Measurements from ENCODE around the gene VKORC1. TPM values are rescaled to one million over a fixed set of nuclear protein-coding genes. Genes with fewer than 3 reads are reported as not detected.

The VKORC1 gene
- total RNA-seq, 1 experiment from 2014 or later, result 83.8 TPM

GRCh38 chr16:31128711-31129567, 34.3 kb upstream of the VKORC1 start:
- H3K9me3 ChIP-seq (ENCODE audit: control insufficient read depth in 1 of 2, insufficient read depth in 1 of 2, low read depth in 1 of 2, low read length in 2 of 2), result no peaks in the 10 kb centered on the region
- peaks cover 16 to 20% of the 10 kb centered on the region in 2 experiments for H3K4me1 ChIP-seq (ENCODE audit: control insufficient read depth in 1 of 2, insufficient read depth in 2 of 2, low read length in 2 of 2)
- no peaks in the 10 kb centered on the region for H3K27me3 ChIP-seq (ENCODE audit: insufficient read depth, low read length)
- ATAC-seq, result no peak
- H3K9ac ChIP-seq (ENCODE audit: low read length), result no peak overlapping the region
- no peaks in the 10 kb centered on the region for H3K79me2 ChIP-seq (ENCODE audit: insufficient read depth, low read length)
- no TSS peak for BruUV-seq (replicated peaks)
- no peak for DNase-seq (ENCODE audit: low read depth, low spot score)
- POLR2A ChIA-PET, result interaction anchor here (1.1 to 1.3 kb wide), 2 partner anchors 11 to 13 kb away, joined by 4 to 5 read pairs; partner anchors contain the start of gene KAT8
- no peak for TF ChIP-seq EZH2phosphoT487 (IDR thresholded peaks at IDR 0.05; ENCODE audit: borderline replicate concordance)
- TF ChIP-seq, protein P1, sequence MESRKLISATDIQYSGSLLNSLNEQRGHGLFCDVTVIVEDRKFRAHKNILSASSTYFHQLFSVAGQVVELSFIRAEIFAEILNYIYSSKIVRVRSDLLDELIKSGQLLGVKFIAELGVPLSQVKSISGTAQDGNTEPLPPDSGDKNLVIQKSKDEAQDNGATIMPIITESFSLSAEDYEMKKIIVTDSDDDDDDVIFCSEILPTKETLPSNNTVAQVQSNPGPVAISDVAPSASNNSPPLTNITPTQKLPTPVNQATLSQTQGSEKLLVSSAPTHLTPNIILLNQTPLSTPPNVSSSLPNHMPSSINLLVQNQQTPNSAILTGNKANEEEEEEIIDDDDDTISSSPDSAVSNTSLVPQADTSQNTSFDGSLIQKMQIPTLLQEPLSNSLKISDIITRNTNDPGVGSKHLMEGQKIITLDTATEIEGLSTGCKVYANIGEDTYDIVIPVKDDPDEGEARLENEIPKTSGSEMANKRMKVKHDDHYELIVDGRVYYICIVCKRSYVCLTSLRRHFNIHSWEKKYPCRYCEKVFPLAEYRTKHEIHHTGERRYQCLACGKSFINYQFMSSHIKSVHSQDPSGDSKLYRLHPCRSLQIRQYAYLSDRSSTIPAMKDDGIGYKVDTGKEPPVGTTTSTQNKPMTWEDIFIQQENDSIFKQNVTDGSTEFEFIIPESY (IDR thresholded peaks at IDR 0.05; ENCODE audit: extremely low read depth, insufficient replicate concordance, low read length), result no peak
- no peaks in the 10 kb centered on the region for H4K20me1 ChIP-seq (ENCODE audit: insufficient read depth)
- peaks cover 8 to 14% of the 10 kb centered on the region in 2 experiments; a peak in 3 of 4 replicates for H3K36me3 ChIP-seq (ENCODE audit: control insufficient read depth in 1 of 2, insufficient read depth in 2 of 2, low read length in 2 of 2)
- H3K4me3 ChIP-seq (replicated peaks in 1 of 2; ENCODE audit: low read depth in 1 of 2, low read length in 2 of 2), result no peak overlapping the region
- RAD21 ChIA-PET (ENCODE audit: low non-redundant PET in 1 of 2, low total read pairs in 2 of 2, uncharacterized antibody in 2 of 2, unreplicated experiment in 2 of 2), result no interaction called here
- H3K4me2 ChIP-seq (ENCODE audit: low read length), result no peak overlapping the region
- H3K27ac ChIP-seq (ENCODE audit: low read depth, low read length), result no peak overlapping the region
- H3K9me2 ChIP-seq (ENCODE audit: insufficient read depth), result no peaks in the 10 kb centered on the region
- CTCF ChIA-PET, result interaction anchor here (1.0 kb wide), 1 partner anchor 13 kb away, joined by 5 read pairs; no protein-coding TSS in a partner anchor
- H2AFZ ChIP-seq (ENCODE audit: low read depth, low read length, poor library complexity, severe bottlenecking), result no peak overlapping the region
- intact Hi-C loops (cut with micrococcal nuclease), result no loop called here

GRCh38 chr16:31127182-31127581, 32.6 kb upstream of the VKORC1 start:
- H4K20me1 ChIP-seq (ENCODE audit: insufficient read depth), result no peaks in the 10 kb centered on the region
- RAD21 ChIA-PET (ENCODE audit: low non-redundant PET in 1 of 2, low total read pairs in 2 of 2, uncharacterized antibody in 2 of 2, unreplicated experiment in 2 of 2), result no interaction called here
- H3K27me3 ChIP-seq (ENCODE audit: insufficient read depth, low read length), result no peaks in the 10 kb centered on the region
- H2AFZ ChIP-seq (ENCODE audit: low read depth, low read length, poor library complexity, severe bottlenecking), result no peak overlapping the region
- intact Hi-C loops (cut with micrococcal nuclease), result no loop called here
- no peak for ATAC-seq
- H3K36me3 ChIP-seq (ENCODE audit: control insufficient read depth in 1 of 2, insufficient read depth in 2 of 2, low read length in 2 of 2), result peaks cover 5 to 8% of the 10 kb centered on the region in 2 experiments; a peak in 3 of 4 replicates
- H3K9me2 ChIP-seq (ENCODE audit: insufficient read depth), result no peaks in the 10 kb centered on the region
- H3K9me3 ChIP-seq (ENCODE audit: control insufficient read depth in 1 of 2, insufficient read depth in 1 of 2, low read depth in 1 of 2, low read length in 2 of 2), result no peaks in the 10 kb centered on the region
- peaks cover 16 to 17% of the 10 kb centered on the region in 2 experiments for H3K4me1 ChIP-seq (ENCODE audit: control insufficient read depth in 1 of 2, insufficient read depth in 2 of 2, low read length in 2 of 2)
- CTCF ChIA-PET, result interaction anchor here (1.1 kb wide), 1 partner anchor 15 kb away, joined by 3 read pairs; no protein-coding TSS in a partner anchor
- no peak overlapping the region for H3K4me3 ChIP-seq (replicated peaks in 1 of 2; ENCODE audit: low read depth in 1 of 2, low read length in 2 of 2)
- H3K9ac ChIP-seq (ENCODE audit: low read length), result no peak overlapping the region
- no TSS peak for BruUV-seq (replicated peaks)
- POLR2A ChIA-PET, result interaction anchor here (1.7 kb wide), 1 partner anchor 10 kb away, joined by 7 read pairs; the partner anchor contains the start of gene KAT8
- no peak for DNase-seq (ENCODE audit: low read depth, low spot score)
- no peak overlapping the region for H3K27ac ChIP-seq (ENCODE audit: low read depth, low read length)
- H3K79me2 ChIP-seq (ENCODE audit: insufficient read depth, low read length), result no peaks in the 10 kb centered on the region
- no peak overlapping the region for H3K4me2 ChIP-seq (ENCODE audit: low read length)
- TF ChIP-seq EGR1 (IDR thresholded peaks at IDR 0.05; ENCODE audit: low read depth) (no peak), YY1 (IDR thresholded peaks at IDR 0.05; ENCODE audit: extremely low read depth, insufficient replicate concordance, low read depth, low read length) (no peak), EZH2phosphoT487 (IDR thresholded peaks at IDR 0.05; ENCODE audit: borderline replicate concordance) (no peak), SP1 (IDR thresholded peaks at IDR 0.05; ENCODE audit: low read depth) (no peak), POLR2A (IDR thresholded peaks at IDR 0.05; ENCODE audit: borderline replicate concordance, extremely low read depth, insufficient read depth, insufficient read length) (no peak), RAD21 (IDR thresholded peaks at IDR 0.05; ENCODE audit: low read depth) (no peak), ZFX (IDR thresholded peaks at IDR 0.05) (no peak), TCF7L2 (IDR thresholded peaks at IDR 0.05; ENCODE audit: borderline replicate concordance, extremely low read depth, insufficient read depth, insufficient read length) (no peak), POLR2AphosphoS5 (IDR thresholded peaks at IDR 0.05; ENCODE audit: low read depth, low read length) (no peak), CEBPB (IDR thresholded peaks at IDR 0.05; ENCODE audit: low read depth) (no peak), FOSL1 (IDR thresholded peaks at IDR 0.05; ENCODE audit: low read depth) (no peak)
- TF ChIP-seq, protein P2, sequence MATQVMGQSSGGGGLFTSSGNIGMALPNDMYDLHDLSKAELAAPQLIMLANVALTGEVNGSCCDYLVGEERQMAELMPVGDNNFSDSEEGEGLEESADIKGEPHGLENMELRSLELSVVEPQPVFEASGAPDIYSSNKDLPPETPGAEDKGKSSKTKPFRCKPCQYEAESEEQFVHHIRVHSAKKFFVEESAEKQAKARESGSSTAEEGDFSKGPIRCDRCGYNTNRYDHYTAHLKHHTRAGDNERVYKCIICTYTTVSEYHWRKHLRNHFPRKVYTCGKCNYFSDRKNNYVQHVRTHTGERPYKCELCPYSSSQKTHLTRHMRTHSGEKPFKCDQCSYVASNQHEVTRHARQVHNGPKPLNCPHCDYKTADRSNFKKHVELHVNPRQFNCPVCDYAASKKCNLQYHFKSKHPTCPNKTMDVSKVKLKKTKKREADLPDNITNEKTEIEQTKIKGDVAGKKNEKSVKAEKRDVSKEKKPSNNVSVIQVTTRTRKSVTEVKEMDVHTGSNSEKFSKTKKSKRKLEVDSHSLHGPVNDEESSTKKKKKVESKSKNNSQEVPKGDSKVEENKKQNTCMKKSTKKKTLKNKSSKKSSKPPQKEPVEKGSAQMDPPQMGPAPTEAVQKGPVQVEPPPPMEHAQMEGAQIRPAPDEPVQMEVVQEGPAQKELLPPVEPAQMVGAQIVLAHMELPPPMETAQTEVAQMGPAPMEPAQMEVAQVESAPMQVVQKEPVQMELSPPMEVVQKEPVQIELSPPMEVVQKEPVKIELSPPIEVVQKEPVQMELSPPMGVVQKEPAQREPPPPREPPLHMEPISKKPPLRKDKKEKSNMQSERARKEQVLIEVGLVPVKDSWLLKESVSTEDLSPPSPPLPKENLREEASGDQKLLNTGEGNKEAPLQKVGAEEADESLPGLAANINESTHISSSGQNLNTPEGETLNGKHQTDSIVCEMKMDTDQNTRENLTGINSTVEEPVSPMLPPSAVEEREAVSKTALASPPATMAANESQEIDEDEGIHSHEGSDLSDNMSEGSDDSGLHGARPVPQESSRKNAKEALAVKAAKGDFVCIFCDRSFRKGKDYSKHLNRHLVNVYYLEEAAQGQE (IDR thresholded peaks at IDR 0.05; ENCODE audit: low read depth), result no peak

Data from HCT116 (cell line).